HG03097 (cell line): Measurements from ENCODE around the gene CASP8AP2.
"Not testable (repeated sequence)": the region's sequence is repeated elsewhere in the genome, so short reads cannot be mapped to it uniquely, and the experiment has no call there.

Experiments used
- ATAC-seq: cut with Tn5 transposase; IDR thresholded peaks from one replicate; pipeline ENCODE4 v1.9.1; 2021; ENCODE audit not compliant: unreplicated experiment, low FRiP score

CASP8AP2 gene

DNA sequence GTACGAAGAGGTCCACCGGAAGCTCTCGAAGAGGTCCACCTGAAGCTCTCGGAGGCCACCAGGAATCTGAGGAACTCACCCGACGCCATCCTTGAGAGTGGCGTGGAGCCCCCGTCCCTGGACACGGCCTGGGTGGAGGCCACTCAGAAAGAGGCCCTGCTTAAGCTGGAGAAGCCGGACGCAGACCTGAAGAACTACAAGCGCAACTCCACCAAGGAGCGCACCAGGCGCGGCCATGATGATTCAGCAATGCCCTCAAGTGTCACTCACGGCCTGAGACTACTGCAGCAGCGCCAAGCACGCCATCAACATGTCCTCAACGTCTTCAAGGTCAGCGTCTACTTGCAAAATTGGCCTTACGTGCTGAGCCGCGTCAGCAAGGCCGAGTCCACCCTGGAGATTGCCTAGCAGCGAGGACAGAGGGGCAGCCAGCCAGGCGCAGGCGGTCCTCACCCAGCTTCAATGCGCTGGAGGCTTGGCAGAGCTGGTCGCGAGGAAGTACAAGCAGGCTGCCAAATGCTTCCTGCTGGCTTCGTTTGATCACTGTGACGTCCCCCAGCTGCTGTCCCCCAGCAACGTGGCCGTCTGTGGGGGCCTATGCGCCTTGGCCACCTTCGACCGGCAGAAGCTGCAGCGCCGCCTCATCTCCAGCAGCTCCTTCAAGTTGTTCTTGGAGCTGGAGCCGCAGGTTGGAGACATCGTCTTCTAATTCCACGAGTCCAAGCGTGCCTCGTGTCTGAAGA is 56.9 kb downstream of the CASP8AP2 start:
- ATAC-seq = no peak

DNA sequence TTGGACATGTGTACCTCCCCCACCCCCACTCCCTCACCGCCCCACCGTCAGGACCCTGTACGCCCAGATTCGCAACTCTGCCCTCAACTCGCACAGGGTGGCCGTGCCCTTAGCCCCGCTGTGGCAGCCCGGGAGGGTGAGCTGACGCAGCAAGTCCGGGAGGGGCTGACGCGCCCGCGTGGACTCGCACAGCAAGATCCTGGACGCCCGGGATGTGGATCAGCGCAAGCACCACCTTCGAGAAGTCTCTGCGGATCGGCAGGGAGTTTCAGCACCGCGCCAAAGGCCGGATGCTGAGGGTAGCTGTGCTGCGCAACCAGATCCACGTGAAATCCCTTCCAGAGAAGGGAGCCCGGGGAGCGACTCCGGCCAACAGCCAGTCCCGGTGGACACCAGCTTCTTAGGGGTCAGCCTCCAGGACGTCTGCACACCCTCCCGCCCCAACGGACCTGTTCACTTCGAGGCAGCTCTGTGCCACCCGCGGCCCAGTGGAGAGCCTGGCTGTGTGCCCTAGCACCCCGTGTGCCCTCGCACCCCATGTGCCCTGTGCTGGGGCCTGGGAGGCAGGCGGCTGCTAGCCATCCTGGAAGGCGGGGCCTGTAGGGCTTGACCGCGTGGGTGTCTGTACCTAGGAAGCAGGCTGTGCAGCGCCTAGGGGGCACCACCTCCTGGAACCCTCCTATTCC is 57.9 kb downstream of the CASP8AP2 start:
- no peak for ATAC-seq

DNA sequence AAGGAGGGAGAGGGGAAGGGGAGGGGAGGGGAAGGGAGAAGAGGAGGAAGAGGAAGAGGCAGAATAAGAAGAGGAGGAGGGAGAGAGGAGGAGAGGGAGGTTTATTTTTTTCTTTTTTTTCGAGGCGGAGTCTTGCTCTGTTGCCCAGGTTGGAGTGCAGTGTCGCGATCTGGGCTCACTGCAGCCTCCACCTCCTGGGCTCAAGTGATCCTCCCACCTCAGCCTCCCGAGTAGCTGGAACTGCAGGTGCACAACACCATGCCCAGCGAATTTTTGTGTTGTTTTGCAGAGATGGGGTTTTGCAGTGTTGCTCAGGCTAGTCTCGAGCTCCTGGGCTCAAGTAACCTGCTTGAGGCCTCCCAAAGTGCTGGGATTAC is 58.4 kb downstream of the CASP8AP2 start:
- no peak for ATAC-seq

DNA sequence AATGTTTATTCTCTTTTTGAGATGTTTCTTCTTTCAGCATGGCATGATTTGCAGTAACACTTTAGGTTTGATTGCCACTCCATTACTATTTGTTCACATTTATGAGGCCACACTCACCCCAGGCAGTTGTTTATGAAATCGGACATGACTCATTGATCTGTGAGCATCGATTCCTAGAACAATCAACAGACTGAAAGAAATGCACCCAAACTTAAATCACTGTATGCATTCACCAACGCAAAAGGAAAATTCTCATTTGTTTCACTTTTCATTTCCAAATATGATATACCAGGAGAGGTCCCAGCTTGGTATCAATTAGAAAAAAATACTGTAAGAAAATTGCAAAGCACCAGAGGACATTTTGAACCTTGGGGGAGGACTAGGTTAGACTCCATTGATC is 59.2 kb downstream of the CASP8AP2 start:
- no peak for ATAC-seq

DNA sequence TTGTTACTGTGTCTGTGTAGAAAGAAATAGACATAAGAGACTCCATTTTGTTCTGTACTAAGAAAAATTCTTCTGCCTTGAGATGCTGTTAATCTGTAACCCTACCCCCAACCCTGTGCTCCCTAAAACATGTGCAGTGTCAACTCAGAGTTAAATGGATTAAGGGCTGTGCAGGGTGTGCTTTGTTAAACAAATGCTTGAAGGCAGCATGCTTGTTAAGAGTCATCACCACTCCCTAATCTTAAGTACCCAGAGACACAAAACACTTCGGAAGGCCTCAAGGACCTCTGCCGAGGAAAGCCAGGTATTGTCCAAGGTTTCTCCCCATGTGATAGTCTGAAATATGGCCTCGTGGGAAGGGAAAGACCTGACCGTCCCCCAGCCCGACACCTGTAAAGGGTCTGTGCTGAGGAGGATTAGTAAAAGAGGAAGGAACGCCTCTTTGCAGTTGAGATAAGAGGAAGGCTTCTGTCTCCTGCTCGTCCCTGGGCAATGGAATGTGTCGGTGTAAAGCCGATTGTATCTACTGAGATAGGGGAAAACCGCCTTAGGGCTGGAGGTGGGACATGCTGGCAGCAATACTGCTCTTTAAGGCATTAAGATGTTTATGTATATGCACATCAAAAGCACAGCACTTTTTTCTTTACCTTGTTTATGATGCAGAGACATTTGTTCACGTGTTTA is 61.3 kb downstream of the CASP8AP2 start:
- ATAC-seq = not testable (repeated sequence)

DNA sequence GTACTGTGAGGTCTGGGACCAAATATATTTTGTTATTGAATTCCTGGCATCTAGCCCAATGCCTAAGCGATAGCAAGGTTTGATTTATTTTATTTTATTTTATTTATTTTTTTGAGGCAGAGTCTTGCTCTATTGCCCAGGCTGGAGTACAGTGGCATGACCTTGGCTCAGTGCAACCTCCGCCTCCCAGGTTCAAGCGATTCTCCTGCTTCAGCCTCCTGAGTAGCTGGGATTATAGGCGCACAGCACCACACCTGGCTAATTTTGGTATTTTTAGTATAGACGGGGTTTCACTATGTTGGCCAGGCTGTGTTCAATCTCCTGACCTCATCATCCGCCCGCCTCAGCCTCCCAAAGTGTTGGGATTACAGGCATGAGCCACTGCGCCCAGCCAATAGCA is 62.9 kb downstream of the CASP8AP2 start:
- not testable (repeated sequence) for ATAC-seq

DNA sequence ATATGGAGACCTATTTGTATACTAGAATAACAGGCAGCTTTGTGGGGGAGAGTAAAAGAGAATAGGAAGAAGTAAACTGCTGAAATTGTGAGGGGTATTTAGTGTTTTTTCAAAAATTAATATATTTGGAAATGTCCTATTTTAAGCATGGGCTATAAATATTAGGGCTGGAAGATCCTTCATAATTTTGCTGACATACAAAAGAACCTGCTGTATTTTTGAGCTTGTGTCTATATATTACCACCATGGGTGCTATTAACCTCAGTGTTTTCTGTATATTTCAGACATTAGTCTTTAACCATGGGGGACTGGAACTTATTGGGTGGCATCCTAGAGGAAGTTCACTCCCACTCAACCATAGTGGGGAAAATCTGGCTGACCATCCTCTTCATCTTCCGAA is 64.5 kb downstream of the CASP8AP2 start, which contains the start of gene GJA10:
Gene GJA10, plus strand, starts transcription at position 301 of the 400 bp plus-strand sequence. Its CDS starts 0 bp downstream, at position 301.
- ATAC-seq = no peak

DNA sequence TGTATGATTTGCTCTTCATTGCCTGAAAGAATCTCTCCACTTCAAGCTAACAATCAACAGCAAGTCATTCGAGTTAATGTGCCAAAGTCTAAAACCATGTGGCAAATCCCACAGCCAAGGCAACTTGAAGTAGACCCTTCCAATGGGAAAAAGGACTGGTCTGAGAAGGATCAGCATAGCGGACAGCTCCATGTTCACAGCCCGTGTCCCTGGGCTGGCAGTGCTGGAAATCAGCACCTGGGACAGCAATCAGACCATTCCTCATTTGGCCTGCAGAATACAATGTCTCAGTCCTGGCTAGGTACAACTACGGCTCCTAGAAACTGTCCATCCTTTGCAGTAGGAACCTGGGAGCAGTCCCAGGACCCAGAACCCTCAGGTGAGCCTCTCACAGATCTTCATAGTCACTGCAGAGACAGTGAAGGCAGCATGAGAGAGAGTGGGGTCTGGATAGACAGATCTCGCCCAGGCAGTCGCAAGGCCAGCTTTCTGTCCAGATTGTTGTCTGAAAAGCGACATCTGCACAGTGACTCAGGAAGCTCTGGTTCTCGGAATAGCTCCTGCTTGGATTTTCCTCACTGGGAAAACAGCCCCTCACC is 65.7 kb downstream of the CASP8AP2 start:
- no peak for ATAC-seq

DNA sequence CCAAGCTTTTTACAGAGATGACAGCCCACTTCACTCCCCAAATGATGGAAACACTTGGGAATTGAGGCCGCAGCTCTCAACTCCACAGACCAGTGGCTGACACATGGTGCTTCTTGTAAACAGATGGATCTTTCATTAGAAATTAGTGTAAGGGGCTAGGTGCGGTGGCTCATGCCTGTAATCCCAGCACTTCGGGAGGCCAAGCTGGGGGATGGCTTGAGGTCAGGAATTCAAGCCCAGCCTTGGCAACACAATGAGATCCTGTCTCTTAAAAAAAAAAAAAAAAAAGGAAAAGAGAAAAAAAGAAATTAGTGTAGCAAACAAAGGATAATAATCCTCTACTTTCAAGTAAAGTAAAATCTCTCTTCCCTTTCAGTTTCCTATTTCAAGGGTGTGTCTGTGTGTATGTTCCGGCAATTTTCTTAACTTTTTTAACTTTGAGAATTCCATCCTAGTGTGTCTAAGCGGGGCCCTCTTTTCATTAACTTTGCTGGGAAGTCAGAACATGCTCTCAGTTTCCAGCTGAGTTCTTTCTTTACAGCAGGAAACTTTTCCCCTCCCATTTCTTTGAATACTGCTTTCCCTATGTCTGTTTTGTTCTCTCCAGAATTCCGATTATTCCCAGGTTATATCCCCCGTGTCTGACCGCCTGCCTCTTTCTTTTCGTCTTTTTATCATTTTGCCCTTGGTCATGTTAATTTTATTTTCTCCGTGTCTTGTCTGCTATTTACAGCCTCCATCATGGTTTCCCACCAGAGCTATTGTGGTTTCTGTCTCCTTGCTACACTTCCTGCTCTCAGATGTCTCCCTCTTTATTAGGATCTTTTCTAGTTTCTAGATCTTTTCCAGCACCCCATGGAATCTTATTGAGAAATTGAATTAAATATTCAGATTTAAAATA is 80.6 kb downstream of the CASP8AP2 start:
- ATAC-seq = not testable (repeated sequence)

DNA sequence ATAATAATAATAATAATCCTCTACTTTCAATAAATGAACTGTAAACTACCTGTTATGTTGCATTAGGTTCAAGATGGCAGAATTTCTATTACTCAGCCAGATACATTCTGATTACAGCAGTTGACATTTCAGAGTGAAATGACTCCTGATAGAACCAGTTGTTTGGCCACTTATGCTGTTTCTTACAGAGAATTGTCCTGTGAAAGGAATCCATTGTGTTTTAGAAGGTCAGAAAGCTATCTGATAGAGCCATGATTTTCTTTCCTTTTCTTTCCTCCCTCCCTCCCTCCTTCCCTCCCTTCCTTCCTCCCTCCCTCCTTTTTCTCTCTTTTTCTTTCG is 81.2 kb downstream of the CASP8AP2 start:
- ATAC-seq = no peak

DNA sequence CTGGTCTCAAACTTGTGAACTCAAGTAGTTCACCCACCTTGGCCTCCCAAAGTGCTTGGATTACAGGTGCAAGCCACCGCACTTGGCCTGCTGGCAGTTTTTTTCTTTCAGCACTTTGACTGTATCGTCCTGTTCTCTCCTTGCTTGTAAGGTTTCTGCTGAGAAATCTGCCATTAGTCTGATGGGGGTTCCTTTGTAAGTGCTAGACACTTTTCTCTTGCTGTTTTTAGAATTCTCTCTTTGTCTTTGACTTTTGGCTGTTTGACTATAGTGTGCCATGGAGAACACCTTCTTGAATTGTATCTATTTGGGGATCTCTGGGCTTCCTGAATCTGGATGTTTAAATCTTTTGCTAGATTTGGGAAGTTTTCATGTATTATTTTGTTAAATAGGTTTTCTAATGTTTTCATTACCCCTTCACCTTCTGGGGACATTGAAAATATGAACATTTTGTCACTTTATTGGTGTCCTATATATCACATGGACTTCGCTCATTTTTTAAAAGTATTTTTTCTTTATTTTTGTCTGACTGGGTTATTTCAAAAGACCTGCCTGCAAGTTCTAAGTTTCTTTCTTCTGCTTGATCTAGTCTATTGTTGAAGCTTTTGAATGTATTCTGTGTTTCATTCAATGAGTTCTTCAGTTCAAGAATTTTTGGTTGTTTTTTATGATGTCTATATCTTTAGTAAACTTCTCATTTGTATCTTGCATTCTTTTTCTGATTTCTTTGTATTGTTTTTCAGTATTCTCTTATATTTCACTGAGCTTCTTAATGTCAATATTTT is 86.6 kb downstream of the CASP8AP2 start:
- no peak for ATAC-seq

DNA sequence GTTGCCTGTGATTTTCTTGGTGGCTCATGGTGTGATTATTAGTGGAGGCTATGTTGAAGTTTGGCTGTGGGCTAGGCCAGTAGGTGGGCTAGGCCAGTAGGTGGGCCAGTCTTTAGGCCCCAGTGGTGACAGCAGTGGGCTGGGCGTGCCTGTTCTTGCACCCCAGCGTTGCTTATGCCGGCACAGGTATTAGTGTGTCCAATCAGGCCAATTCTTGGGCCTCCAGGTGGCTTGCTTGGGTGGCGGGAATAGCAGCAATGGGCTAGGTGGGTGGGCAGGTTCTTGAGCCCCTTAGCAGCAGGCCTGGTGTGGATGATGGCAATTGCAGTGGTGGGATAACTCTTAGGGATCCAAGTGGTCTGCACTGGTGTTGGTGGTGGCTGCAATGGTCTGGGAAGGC is 87.5 kb downstream of the CASP8AP2 start:
- ATAC-seq = no peak

DNA sequence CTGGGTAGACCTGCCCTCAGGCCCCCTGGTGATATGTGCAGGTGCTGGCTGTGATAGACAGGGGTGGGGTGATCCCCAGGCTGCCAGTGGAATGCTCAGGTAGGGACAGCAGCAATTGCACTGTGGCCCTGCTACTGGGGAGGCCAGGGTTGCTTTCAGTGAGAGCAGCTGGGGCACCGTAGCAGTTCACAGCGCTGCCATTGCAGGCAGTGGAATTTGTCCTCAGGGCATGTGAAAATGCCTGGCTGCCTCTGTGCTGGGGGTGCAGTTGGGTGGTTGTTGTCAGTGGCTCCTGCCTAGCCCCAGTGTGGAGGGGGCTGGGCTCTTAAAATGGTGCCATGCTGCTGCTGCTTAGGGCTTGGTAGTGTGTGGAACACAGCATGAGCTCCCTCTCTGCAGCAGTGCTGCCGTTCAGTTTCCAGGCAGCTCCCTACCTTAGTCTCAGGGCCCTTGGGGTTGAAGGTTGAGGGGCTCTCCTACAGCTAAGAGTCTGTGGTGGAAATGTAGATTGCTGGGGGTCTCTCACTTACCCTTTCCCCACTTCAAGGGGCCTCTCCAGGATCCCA is 88.2 kb downstream of the CASP8AP2 start:
- no peak for ATAC-seq
